Smooth muscle cell (in vitro differentiated cells): ENCODE results near the gene FRG1. TPM values are rescaled to one million over a fixed set of nuclear protein-coding genes. Genes with fewer than 3 reads are reported as not detected.
"Not testable (repeated sequence)": the region's sequence is repeated elsewhere in the genome, so short reads cannot be mapped to it uniquely, and the experiment has no call there.

Experiments
- DNase-seq: peaks from one replicate; lab custom pipeline; 2025; ENCODE audit not compliant: unreplicated experiment; lab: John Stamatoyannopoulos, UW
- H2AFZ ChIP-seq: fragments of 200-600 bp; sonication (generic); 2 replicates; pipeline ENCODE4 v1.6.0; 2016; ENCODE audit warnings: antibody characterized with exemption, low read depth, mild to moderate bottlenecking
- H3F3A ChIP-seq: fragments of 200-600 bp; sonication (generic); 2 replicates; pipeline ENCODE4 v1.6.0; 2017; ENCODE audit warnings: antibody characterized with exemption, low read depth
- H3K27ac ChIP-seq: fragments of 200-600 bp; sonication (generic); 2 replicates; pipeline ENCODE4 v1.5.1; 2016; ENCODE audit warnings: low read depth, mild to moderate bottlenecking
- H3K27me3 ChIP-seq: fragments of 200-600 bp; sonication (generic); 2 replicates; pipeline ENCODE4 v1.6.1; 2016; ENCODE audit warnings: low read depth, mild to moderate bottlenecking
- H3K36me3 ChIP-seq: fragments of 200-600 bp; sonication (generic); 2 replicates; pipeline ENCODE4 v1.5.1; 2016; ENCODE audit warnings: low read depth
- H3K4me1 ChIP-seq: fragments of 200-600 bp; sonication (generic); 2 replicates; pipeline ENCODE4 v1.5.1; 2016; ENCODE audit warnings: low read depth
- H3K4me2 ChIP-seq: fragments of 200-600 bp; sonication (generic); 2 replicates; pipeline ENCODE4 v1.6.0; 2016; ENCODE audit warnings: mild to moderate bottlenecking
- H3K4me3 ChIP-seq: fragments of 200-600 bp; sonication (generic); 2 replicates; pipeline ENCODE4 v1.5.1; 2016; ENCODE audit warnings: mild to moderate bottlenecking
- H3K79me2 ChIP-seq: fragments of 200-600 bp; sonication (generic); 2 replicates; pipeline ENCODE4 v1.6.0; 2016; ENCODE audit warnings: low read depth, mild to moderate bottlenecking
- H3K9ac ChIP-seq: fragments of 200-600 bp; sonication (generic); 2 replicates; pipeline ENCODE4 v1.6.0; 2016; ENCODE audit warnings: low read depth
- H3K9me3 ChIP-seq: fragments of 200-600 bp; sonication (generic); replicated peaks from 2 replicates; pipeline ENCODE4 v1.5.1; 2016; ENCODE audit warnings: low read depth
- H4K20me1 ChIP-seq: fragments of 200-600 bp; sonication (generic); 2 replicates; pipeline ENCODE4 v1.6.0; 2016; ENCODE audit warnings: low read depth
- CTCF ChIP-seq: fragments of 200-600 bp; sonication (generic); IDR thresholded peaks from 2 replicates; pipeline ENCODE4 v1.5.1; 2017; ENCODE audit warnings: borderline replicate concordance, mild to moderate bottlenecking, antibody characterized with exemption; ENCODE audit not compliant: insufficient read depth, poor library complexity, severe bottlenecking
- WGBS: methylation state at CpG from one replicate; pipeline ENCODE4 v1.1.7; 2016; ENCODE audit warnings: low lambda C conversion rate; 5-methylcytosine and 5-hydroxymethylcytosine counted together
- polyA plus RNA-seq: library from polyadenylated mRNA; unstranded; fragments of >200 nt; fragmentation: Nextera tagmentation; extraction: Ambion mirVana; gene quantifications from 2 replicates; pipeline ENCODE4 v1.2.1, GENCODE V29; 2016
- total RNA-seq: library from RNA; depleted of rRNA; stranded (reverse); fragments of >200 nt; gene quantifications from 2 replicates; pipeline ENCODE4 v1.2.3, GENCODE V29; 2014

Gene FRG1
- total and polyA plus RNA-seq, 2 experiments from 2014 or later = 34.8 to 43.6 TPM

- H3K9me3 ChIP-seq = no peaks in the 10 kb centered on the region
These were observed 41.3 kb downstream of the FRG1 start for GRCh38 chr4:189981970-189982369.

GRCh38 chr4:189983916-189984526 lies 43.3 kb downstream of the FRG1 start:
- H3K4me2 ChIP-seq, H3K9ac ChIP-seq, H3K36me3 ChIP-seq, H3K27me3 ChIP-seq, H3K79me2 ChIP-seq, H3K4me3 ChIP-seq, DNase-seq, H2AFZ ChIP-seq, H3F3A ChIP-seq, H4K20me1 ChIP-seq, H3K9me3 ChIP-seq, H3K4me1 ChIP-seq, H3K27ac ChIP-seq: not testable (repeated sequence)
- 94% methylated on average over 13 of the region's 41 CpGs for WGBS

More at GRCh38 chr4:189981970-189982369, 41.3 kb downstream of the FRG1 start:
- H3F3A ChIP-seq = no peaks in the 10 kb centered on the region
- H3K36me3 ChIP-seq = no peaks in the 10 kb centered on the region
- no peaks in the 10 kb centered on the region for H4K20me1 ChIP-seq
- H3K4me1 ChIP-seq = no peaks in the 10 kb centered on the region
- peaks cover 3% of the 10 kb centered on the region for H3K27me3 ChIP-seq
- H2AFZ ChIP-seq = no peak overlapping the region
- WGBS = 92% methylated on average over 8 of the region's 8 CpGs
- H3K4me2 ChIP-seq = no peak overlapping the region
- DNase-seq = no peak
- H3K79me2 ChIP-seq = no peaks in the 10 kb centered on the region
- no peak overlapping the region for H3K9ac ChIP-seq
- no peak for TF ChIP-seq CTCF
- no peak overlapping the region for H3K4me3 ChIP-seq
- H3K27ac ChIP-seq = no peak overlapping the region

- not testable (repeated sequence) for H3K27me3 ChIP-seq, H3K4me3 ChIP-seq, H3K4me1 ChIP-seq, H3F3A ChIP-seq, H3K9ac ChIP-seq, H2AFZ ChIP-seq, H4K20me1 ChIP-seq, DNase-seq, H3K4me2 ChIP-seq, H3K27ac ChIP-seq, H3K79me2 ChIP-seq, H3K9me3 ChIP-seq, H3K36me3 ChIP-seq
- WGBS = 94% methylated on average over 25 of the region's 31 CpGs
These were observed 44.0 kb downstream of the FRG1 start for GRCh38 chr4:189984661-189985060.

GRCh38 chr4:189985651-189986243 lies 45.1 kb downstream of the FRG1 start:
- H3K9me3 ChIP-seq, H3K79me2 ChIP-seq, H3K36me3 ChIP-seq, H3K4me2 ChIP-seq, H4K20me1 ChIP-seq, H3K27ac ChIP-seq, H2AFZ ChIP-seq, H3K4me1 ChIP-seq, DNase-seq, H3K9ac ChIP-seq, H3K4me3 ChIP-seq, H3K27me3 ChIP-seq, H3F3A ChIP-seq: not testable (repeated sequence)
- WGBS = 69% methylated on average over 4 of the region's 4 CpGs

GRCh38 chr4:189988877-189989431 lies 48.3 kb downstream of the FRG1 start:
- Histone ChIP-seq H3K36me3 (no peaks in the 10 kb centered on the region), H4K20me1 (no peaks in the 10 kb centered on the region), H3K9me3 (no peaks in the 10 kb centered on the region), H3K4me2 (no peak overlapping the region), H3K9ac (no peak overlapping the region), H3K79me2 (no peaks in the 10 kb centered on the region), H3K4me1 (no peaks in the 10 kb centered on the region), H3K27ac (no peak overlapping the region), H3K27me3 (no peaks in the 10 kb centered on the region), H3F3A (no peaks in the 10 kb centered on the region), H2AFZ (no peak overlapping the region), H3K4me3 (no peak overlapping the region)
- 67% methylated on average over 3 of the region's 3 CpGs for WGBS
- DNase-seq = no peak
- no peak for TF ChIP-seq CTCF

- H3K27ac ChIP-seq, H3K36me3 ChIP-seq: not testable (repeated sequence)
These were observed 49.3 kb downstream of the FRG1 start for GRCh38 chr4:189989941-189990340.

More at GRCh38 chr4:189989941-189990340, 49.3 kb downstream of the FRG1 start:
- H3K4me3 ChIP-seq, H2AFZ ChIP-seq, H3K9ac ChIP-seq, H4K20me1 ChIP-seq, H3K4me2 ChIP-seq, H3K27me3 ChIP-seq, H3K79me2 ChIP-seq, H3K9me3 ChIP-seq, H3F3A ChIP-seq, DNase-seq, H3K4me1 ChIP-seq: not testable (repeated sequence)
- 83% methylated on average over 1 of the region's 3 CpGs for WGBS
